ENCODE measurements around the gene EMC6. TPM values are rescaled to one million over a fixed set of nuclear protein-coding genes. Genes with fewer than 3 reads are reported as not detected.

Gene EMC6
- total RNA-seq, 1 experiment from 2014 or later = 72.2 TPM

- H3K9ac ChIP-seq (ENCODE audit: extremely low read depth, insufficient read length, low read length) = no peak overlapping the region
- H2BK20ac ChIP-seq (ENCODE audit: low read depth, low read length, poor library complexity, severe bottlenecking) = no peak overlapping the region
- no peaks in the 10 kb centered on the region for H3K9me3 Mint-ChIP-seq
- H2AFZ ChIP-seq (ENCODE audit: low read length) = no peak overlapping the region
- H3K18ac ChIP-seq (ENCODE audit: insufficient read length, low read depth, low read length) = no peak overlapping the region
- no peaks in the 10 kb centered on the region for H3K9me3 ChIP-seq (ENCODE audit: control insufficient read depth, low read depth, low read length)
- no peak for TF ChIP-seq CTCF (conservative IDR thresholded peaks at IDR 0.05)
- no peaks in the 10 kb centered on the region; the same call in 1 of the 2 replicates for H3K4me1 ChIP-seq (ENCODE audit: insufficient read depth, low read length)
- peaks cover 3 to 28% (median 23%) of the 10 kb centered on the region in 3 experiments; a peak in 6 of 7 replicates for H3K36me3 Mint-ChIP-seq (ENCODE audit: insufficient read depth in 1 of 3, low read depth in 3 of 3)
- H3K4ac ChIP-seq (ENCODE audit: low read depth, low read length) = no peak overlapping the region
- H3K14ac ChIP-seq (ENCODE audit: insufficient read depth, low read length) = no peak overlapping the region
- no peak overlapping the region for H3K27ac ChIP-seq (ENCODE audit: insufficient read length, low read depth, low read length)
- no peaks in the 10 kb centered on the region for H4K20me1 ChIP-seq (ENCODE audit: control insufficient read depth, insufficient read depth, insufficient read length)
- no peak for DNase-seq
- no peak overlapping the region for H3K23ac ChIP-seq (ENCODE audit: insufficient read length, low read depth, low read length)
- H3K4me2 ChIP-seq (ENCODE audit: insufficient read depth, insufficient read length, low read length) = no peak overlapping the region
- H3K27me3 ChIP-seq (ENCODE audit: insufficient read depth, low read length) = no peaks in the 10 kb centered on the region
- peaks cover 20 to 22% of the 10 kb centered on the region in 2 experiments for H3K4me1 Mint-ChIP-seq
- H3K56ac ChIP-seq (ENCODE audit: insufficient read length, low read depth, low read length) = no peak overlapping the region
- H3K27me3 Mint-ChIP-seq (ENCODE audit: low read depth) = no peaks in the 10 kb centered on the region
- H3T11ph ChIP-seq (ENCODE audit: low read length) = no peak overlapping the region
- no peak overlapping the region for H2BK5ac ChIP-seq (ENCODE audit: insufficient read length, low read length)
- H2BK120ac ChIP-seq (ENCODE audit: low read depth, low read length, poor library complexity, severe bottlenecking) = no peak overlapping the region
- H3K4me3 Mint-ChIP-seq = no peak overlapping the region
- no CpG with 5 or more reads among the region's 3 CpGs for WGBS (ENCODE audit: extremely low coverage, insufficient read length, low lambda C conversion rate)
- H4K5ac ChIP-seq (ENCODE audit: insufficient read length, low read depth, low read length) = no peak overlapping the region
- peak overlapping the region in 2 of 3 experiments; percentile 67 to 79; a peak in 4 of 7 replicates for H3K27ac Mint-ChIP-seq
- H2BK15ac ChIP-seq (ENCODE audit: low read depth, low read length) = no peak overlapping the region
- no peak overlapping the region for H2BK12ac ChIP-seq (ENCODE audit: insufficient read length, low read depth, low read length)
- no peak overlapping the region for H2AK5ac ChIP-seq (ENCODE audit: insufficient read length, low read length)
- H3K79me2 ChIP-seq (ENCODE audit: insufficient read depth, low read length) = no peaks in the 10 kb centered on the region
- no peaks in the 10 kb centered on the region for H3K79me1 ChIP-seq (ENCODE audit: insufficient read depth, low read depth, low read length, poor library complexity, severe bottlenecking)
- peaks cover 8% of the 10 kb centered on the region for H3K23me2 ChIP-seq (ENCODE audit: insufficient read length, low read depth, low read length, poor library complexity, severe bottlenecking)
- H4K8ac ChIP-seq (replicated peaks; ENCODE audit: insufficient read length, low read depth, low read length) = no peak overlapping the region
- no peak overlapping the region for H4K91ac ChIP-seq (ENCODE audit: insufficient read length, low read depth, low read length)
Observed at GRCh38 chr17:3641014-3641413, 27.6 kb upstream of the EMC6 start.
